Prostate gland (tissue), 2 donors: ENCODE measurements around the gene GABRB3.

ENCODE experiments used
- POLR2A ChIP-seq: fragments of 450-650 bp; IDR thresholded peaks from one replicate; pipeline ENCODE4 v1.6.1; 2016; ENCODE audit warnings: antibody characterized with exemption, mild to moderate bottlenecking
- POLR2AphosphoS5 ChIP-seq: sonication (generic); formaldehyde crosslinking; IDR thresholded peaks from one replicate; pipeline ENCODE4 v1.6.1; 2017; ENCODE audit warnings: antibody characterized with exemption
- TF ChIP-seq, protein P1 (sequence below), 4 experiments: fragments of 200-600 bp in 2 of 4; fragments of 450-650 bp in 2 of 4; sonication (generic) in 2 of 4; IDR thresholded peaks; 1 replicate in 3 of 4; 2 replicates in 1 of 4; pipeline ENCODE4 v1.5.1; 2016 to 2019; ENCODE audit warnings: antibody characterized with exemption in 4 of 4, mild to moderate bottlenecking in 2 of 4, moderate library complexity in 2 of 4

DNA sequence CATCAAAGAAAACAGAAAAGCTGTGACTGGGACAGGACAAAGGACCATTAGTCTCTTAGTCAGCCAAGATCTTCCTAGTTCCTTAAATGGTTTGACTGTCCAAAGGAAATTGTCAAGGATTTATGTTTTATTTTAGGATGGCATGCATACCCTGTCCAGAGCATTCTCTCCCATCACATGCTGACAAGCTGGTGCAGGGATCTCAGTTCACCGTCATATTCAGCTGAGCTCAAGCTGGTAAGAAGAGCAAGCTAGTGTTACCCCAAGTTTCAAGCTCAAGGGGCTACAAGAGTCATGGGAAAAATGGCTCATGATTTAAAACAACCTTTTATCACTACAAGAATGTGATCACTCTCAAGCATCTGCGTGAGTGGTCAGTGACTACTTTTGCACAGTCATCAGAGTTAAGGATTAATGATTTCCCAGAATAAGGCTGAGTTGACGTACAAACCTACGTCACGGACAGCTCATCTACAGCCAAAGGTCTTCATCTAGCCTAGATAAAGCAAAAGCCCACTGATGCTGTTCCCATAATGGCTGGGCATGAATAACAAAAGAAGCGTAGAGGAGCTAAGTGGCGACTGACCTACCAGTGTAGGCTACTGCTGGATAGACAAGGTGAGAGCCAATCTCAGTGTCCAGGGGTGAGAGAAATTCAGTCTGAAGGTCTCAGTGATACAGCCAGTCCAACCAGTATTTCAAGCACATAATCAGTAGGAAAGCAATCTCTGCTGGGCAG is 157.5 kb downstream of the GABRB3 start:
- TF ChIP-seq POLR2A (no peak), POLR2AphosphoS5 (peak; percentile 59)
- TF ChIP-seq, protein P1, sequence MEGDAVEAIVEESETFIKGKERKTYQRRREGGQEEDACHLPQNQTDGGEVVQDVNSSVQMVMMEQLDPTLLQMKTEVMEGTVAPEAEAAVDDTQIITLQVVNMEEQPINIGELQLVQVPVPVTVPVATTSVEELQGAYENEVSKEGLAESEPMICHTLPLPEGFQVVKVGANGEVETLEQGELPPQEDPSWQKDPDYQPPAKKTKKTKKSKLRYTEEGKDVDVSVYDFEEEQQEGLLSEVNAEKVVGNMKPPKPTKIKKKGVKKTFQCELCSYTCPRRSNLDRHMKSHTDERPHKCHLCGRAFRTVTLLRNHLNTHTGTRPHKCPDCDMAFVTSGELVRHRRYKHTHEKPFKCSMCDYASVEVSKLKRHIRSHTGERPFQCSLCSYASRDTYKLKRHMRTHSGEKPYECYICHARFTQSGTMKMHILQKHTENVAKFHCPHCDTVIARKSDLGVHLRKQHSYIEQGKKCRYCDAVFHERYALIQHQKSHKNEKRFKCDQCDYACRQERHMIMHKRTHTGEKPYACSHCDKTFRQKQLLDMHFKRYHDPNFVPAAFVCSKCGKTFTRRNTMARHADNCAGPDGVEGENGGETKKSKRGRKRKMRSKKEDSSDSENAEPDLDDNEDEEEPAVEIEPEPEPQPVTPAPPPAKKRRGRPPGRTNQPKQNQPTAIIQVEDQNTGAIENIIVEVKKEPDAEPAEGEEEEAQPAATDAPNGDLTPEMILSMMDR (IDR thresholded peaks at IDR 0.05) = no peak
